ENCODE data around the gene ABAT. TPM values are rescaled to one million over a fixed set of nuclear protein-coding genes. Genes with fewer than 3 reads are reported as not detected.
A peak's percentile ranks its signal among the peaks of the same experiment; 100 is the strongest.
"Not testable (repeated sequence)": the region's sequence is repeated elsewhere in the genome, so short reads cannot be mapped to it uniquely, and the experiment has no call there.

The ABAT gene
- total RNA-seq, 1 experiment from 2014 or later: 7.3 TPM

- H3K27ac ChIP-seq (ENCODE audit: insufficient read length, low read depth, low read length): no peak overlapping the region
- no peaks in the 10 kb centered on the region for H3K27me3 ChIP-seq (ENCODE audit: insufficient read depth, low read length)
- H3K4me2 ChIP-seq (ENCODE audit: insufficient read depth, insufficient read length, low read length): no peak overlapping the region
- H2AFZ ChIP-seq (ENCODE audit: low read length): no peak overlapping the region
- no peaks in the 10 kb centered on the region for H3K9me3 Mint-ChIP-seq
- H3K4me3 Mint-ChIP-seq: no peak overlapping the region
- H3K4ac ChIP-seq (ENCODE audit: low read depth, low read length): no peak overlapping the region
- peaks cover 27 to 70% (median 51%) of the 10 kb centered on the region in 3 experiments; a peak in 6 of 7 replicates for H3K36me3 Mint-ChIP-seq (ENCODE audit: insufficient read depth in 1 of 3, low read depth in 3 of 3)
- peaks cover 4% of the 10 kb centered on the region for H3K23me2 ChIP-seq (ENCODE audit: insufficient read length, low read depth, low read length, poor library complexity, severe bottlenecking)
- no peak overlapping the region for H3K56ac ChIP-seq (ENCODE audit: insufficient read length, low read depth, low read length)
- H3K4me1 ChIP-seq (ENCODE audit: insufficient read depth, low read length): 0 out of 2 replicates have a peak, but pooled peaks cover 2% of the 10 kb centered on the region
- no peak overlapping the region for H2BK120ac ChIP-seq (ENCODE audit: low read depth, low read length, poor library complexity, severe bottlenecking)
- H3K9me3 ChIP-seq (ENCODE audit: control insufficient read depth, low read depth, low read length): no peaks in the 10 kb centered on the region
- no peak overlapping the region for H4K5ac ChIP-seq (ENCODE audit: insufficient read length, low read depth, low read length)
- no peak overlapping the region for H2BK5ac ChIP-seq (ENCODE audit: insufficient read length, low read length)
- H4K8ac ChIP-seq (replicated peaks; ENCODE audit: insufficient read length, low read depth, low read length): no peak overlapping the region
- no peak overlapping the region for H2BK15ac ChIP-seq (ENCODE audit: low read depth, low read length)
- no peaks in the 10 kb centered on the region for H4K20me1 ChIP-seq (ENCODE audit: control insufficient read depth, insufficient read depth, insufficient read length)
- H3K79me1 ChIP-seq (ENCODE audit: insufficient read depth, low read depth, low read length, poor library complexity, severe bottlenecking): no peaks in the 10 kb centered on the region
- no CpG with 5 or more reads among the region's 4 CpGs for WGBS (ENCODE audit: extremely low coverage, insufficient read length, low lambda C conversion rate)
- no peak overlapping the region for H2AK5ac ChIP-seq (ENCODE audit: insufficient read length, low read length)
- H3K14ac ChIP-seq (ENCODE audit: insufficient read depth, low read length): no peak overlapping the region
- no peak overlapping the region for H3K23ac ChIP-seq (ENCODE audit: insufficient read length, low read depth, low read length)
- no peak for TF ChIP-seq CTCF (conservative IDR thresholded peaks at IDR 0.05)
- no peak overlapping the region for H3K18ac ChIP-seq (ENCODE audit: insufficient read length, low read depth, low read length)
- H3T11ph ChIP-seq (ENCODE audit: low read length): no peak overlapping the region
- peaks cover 12 to 15% of the 10 kb centered on the region in 2 experiments for H3K4me1 Mint-ChIP-seq
- H4K91ac ChIP-seq (ENCODE audit: insufficient read length, low read depth, low read length): no peak overlapping the region
- no peak overlapping the region for H3K9ac ChIP-seq (ENCODE audit: extremely low read depth, insufficient read length, low read length)
- H3K27ac Mint-ChIP-seq: no peak overlapping the region
- no peaks in the 10 kb centered on the region for H3K27me3 Mint-ChIP-seq (ENCODE audit: low read depth)
- H3K79me2 ChIP-seq (ENCODE audit: insufficient read depth, low read length): peaks cover 18% of the 10 kb centered on the region
- no peak overlapping the region for H2BK20ac ChIP-seq (ENCODE audit: low read depth, low read length, poor library complexity, severe bottlenecking)
- no peak overlapping the region for H2BK12ac ChIP-seq (ENCODE audit: insufficient read length, low read depth, low read length)
- no peak for DNase-seq
Measured at GRCh38 chr16:8801701-8802100, 127.3 kb downstream of the ABAT start.

- not testable (repeated sequence) for H2BK20ac ChIP-seq (ENCODE audit: low read depth, low read length, poor library complexity, severe bottlenecking); H2BK12ac ChIP-seq (ENCODE audit: insufficient read length, low read depth, low read length); H4K8ac ChIP-seq (replicated peaks; ENCODE audit: insufficient read length, low read depth, low read length); H3K27me3 ChIP-seq (ENCODE audit: insufficient read depth, low read length); H3K9ac ChIP-seq (ENCODE audit: extremely low read depth, insufficient read length, low read length); H4K91ac ChIP-seq (ENCODE audit: insufficient read length, low read depth, low read length); H3K27ac ChIP-seq (ENCODE audit: insufficient read length, low read depth, low read length); H3K27me3 Mint-ChIP-seq (ENCODE audit: low read depth); H3K9me3 ChIP-seq (ENCODE audit: control insufficient read depth, low read depth, low read length); H3K23ac ChIP-seq (ENCODE audit: insufficient read length, low read depth, low read length); H4K20me1 ChIP-seq (ENCODE audit: control insufficient read depth, insufficient read depth, insufficient read length); H3K79me2 ChIP-seq (ENCODE audit: insufficient read depth, low read length); H3K79me1 ChIP-seq (ENCODE audit: insufficient read depth, low read depth, low read length, poor library complexity, severe bottlenecking); H3K4me3 Mint-ChIP-seq; H3T11ph ChIP-seq (ENCODE audit: low read length); H3K4me1 ChIP-seq (ENCODE audit: insufficient read depth, low read length); H2BK120ac ChIP-seq (ENCODE audit: low read depth, low read length, poor library complexity, severe bottlenecking); H3K9me3 Mint-ChIP-seq; H2AK5ac ChIP-seq (ENCODE audit: insufficient read length, low read length); H3K23me2 ChIP-seq (ENCODE audit: insufficient read length, low read depth, low read length, poor library complexity, severe bottlenecking); H2BK5ac ChIP-seq (ENCODE audit: insufficient read length, low read length); H3K4me1 Mint-ChIP-seq; H3K4me2 ChIP-seq (ENCODE audit: insufficient read depth, insufficient read length, low read length); H3K18ac ChIP-seq (ENCODE audit: insufficient read length, low read depth, low read length); H3K4ac ChIP-seq (ENCODE audit: low read depth, low read length); H2BK15ac ChIP-seq (ENCODE audit: low read depth, low read length); H3K14ac ChIP-seq (ENCODE audit: insufficient read depth, low read length); DNase-seq; H4K5ac ChIP-seq (ENCODE audit: insufficient read length, low read depth, low read length); H3K56ac ChIP-seq (ENCODE audit: insufficient read length, low read depth, low read length); H2AFZ ChIP-seq (ENCODE audit: low read length)
- peaks cover 40 to 85% (median 66%) of the 10 kb centered on the region in 3 experiments; a peak in 6 of 7 replicates for H3K36me3 Mint-ChIP-seq (ENCODE audit: insufficient read depth in 1 of 3, low read depth in 3 of 3)
- WGBS (ENCODE audit: extremely low coverage, insufficient read length, low lambda C conversion rate): no CpG with 5 or more reads among the region's 12 CpGs
- H3K27ac Mint-ChIP-seq: 0 out of 7 replicates have a peak overlapping the region, but pooled peaks of 1 of the 3 experiments have one; percentile 35
Measured at GRCh38 chr16:8803733-8804132, 129.3 kb downstream of the ABAT start.
